Activated CD4-positive, alpha-beta T cell treated with anti-CD3 and anti-CD28 coated beads for 36 hours (primary cell): ENCODE results near the gene RHOU. TPM values are rescaled to one million over a fixed set of nuclear protein-coding genes. Genes with fewer than 3 reads are reported as not detected.

Source experiments
- ATAC-seq: fragments of 200-7000 bp; cut with Tn5 transposase; one replicate; pipeline ENCODE4 v1.10.0; 2021; ENCODE audit warnings: mild to moderate bottlenecking, moderate library complexity
- CTCF ChIA-PET: fragments of 350-600 bp; sonication (Branson Sonifier 250); formaldehyde crosslinking; loops from one replicate; lab custom pipeline; 2021; ENCODE audit warnings: antibody characterized with exemption; lab: Charles Lee
- POLR2A ChIA-PET: fragments of 350-600 bp; sonication (Branson Sonifier 250); formaldehyde crosslinking; loops from one replicate; lab custom pipeline; 2021; ENCODE audit warnings: antibody characterized with exemption, inconsistent platforms; lab: Charles Lee
- DNase-seq: peaks from one replicate; pipeline ENCODE4 v3.0.0-alpha.2; 2020
- H3K27ac Mint-ChIP-seq: one replicate; pipeline ENCODE4 v1.8.0; 2021; ENCODE audit warnings: mixed read lengths
- H3K27me3 Mint-ChIP-seq: one replicate; pipeline ENCODE4 v1.8.0; 2021; ENCODE audit warnings: mixed read lengths
- H3K36me3 Mint-ChIP-seq: one replicate; pipeline ENCODE4 v1.8.0; 2021; ENCODE audit warnings: low read depth, mixed read lengths
- H3K4me1 Mint-ChIP-seq: one replicate; pipeline ENCODE4 v1.8.0; 2021; ENCODE audit warnings: mixed read lengths
- H3K4me3 Mint-ChIP-seq: one replicate; pipeline ENCODE4 v1.8.0; 2021; ENCODE audit warnings: mild to moderate bottlenecking, moderate library complexity, mixed read lengths
- H3K9me3 Mint-ChIP-seq: one replicate; pipeline ENCODE4 v1.8.0; 2021; ENCODE audit warnings: low read depth, mixed read lengths
- intact Hi-C, 2 experiments: fragments of 100-400 bp; cut with DNase I in 1 of 2; cut with micrococcal nuclease in 1 of 2; formaldehyde crosslinking; loops; one replicate each; pipeline versions ENCODE4 v1.14.2 to v1.15.1; 2022 to 2024; cut with DNase I, micrococcal nuclease
- total RNA-seq, 2 experiments: library from RNA; stranded (reverse); gene quantifications; one replicate each; pipeline ENCODE4 v1.2.3, GENCODE V29; 2021

The RHOU gene
- total RNA-seq, 2 experiments from 2014 or later, result 1.2 TPM

- Mint-ChIP-seq H3K4me3 (no peak overlapping the region), H3K27me3 (peaks cover 9% of the 10 kb centered on the region), H3K9me3 (no peaks in the 10 kb centered on the region), H3K36me3 (no peaks in the 10 kb centered on the region), H3K4me1 (peaks cover 11% of the 10 kb centered on the region), H3K27ac (no peak overlapping the region)
- intact Hi-C loops, result loop anchor here (2.0 to 10.0 kb wide), 3 partner anchors 45 to 115 kb away; no protein-coding TSS in a partner anchor
- no peak for DNase-seq
- no peak for ATAC-seq
- ChIA-PET CTCF (no interaction called here), POLR2A (interaction anchor here (0.6 kb wide), 1 partner anchor 1191 kb away, joined by 4 read pairs; no protein-coding TSS in a partner anchor)
Observed at GRCh38 chr1:228749765-228750164, 14.5 kb downstream of the RHOU start.

GRCh38 chr1:228750915-228751314, 15.6 kb downstream of the RHOU start:
- H3K4me1 Mint-ChIP-seq, result peaks cover 14% of the 10 kb centered on the region
- ATAC-seq (no peak), DNase-seq (no peak)
- H3K27ac Mint-ChIP-seq, result no peak overlapping the region
- CTCF ChIA-PET, result interaction anchor here (0.8 kb wide), 1 partner anchor 250 kb away, joined by 3 read pairs; no protein-coding TSS in a partner anchor
- intact Hi-C loops, result loop anchor here (2.0 to 10.0 kb wide), 3 partner anchors 44 to 114 kb away; no protein-coding TSS in a partner anchor
- no peaks in the 10 kb centered on the region for H3K9me3 Mint-ChIP-seq
- peaks cover 16% of the 10 kb centered on the region for H3K27me3 Mint-ChIP-seq
- H3K4me3 Mint-ChIP-seq, result no peak overlapping the region
- H3K36me3 Mint-ChIP-seq, result no peaks in the 10 kb centered on the region
- POLR2A ChIA-PET, result no interaction called here

DNA sequence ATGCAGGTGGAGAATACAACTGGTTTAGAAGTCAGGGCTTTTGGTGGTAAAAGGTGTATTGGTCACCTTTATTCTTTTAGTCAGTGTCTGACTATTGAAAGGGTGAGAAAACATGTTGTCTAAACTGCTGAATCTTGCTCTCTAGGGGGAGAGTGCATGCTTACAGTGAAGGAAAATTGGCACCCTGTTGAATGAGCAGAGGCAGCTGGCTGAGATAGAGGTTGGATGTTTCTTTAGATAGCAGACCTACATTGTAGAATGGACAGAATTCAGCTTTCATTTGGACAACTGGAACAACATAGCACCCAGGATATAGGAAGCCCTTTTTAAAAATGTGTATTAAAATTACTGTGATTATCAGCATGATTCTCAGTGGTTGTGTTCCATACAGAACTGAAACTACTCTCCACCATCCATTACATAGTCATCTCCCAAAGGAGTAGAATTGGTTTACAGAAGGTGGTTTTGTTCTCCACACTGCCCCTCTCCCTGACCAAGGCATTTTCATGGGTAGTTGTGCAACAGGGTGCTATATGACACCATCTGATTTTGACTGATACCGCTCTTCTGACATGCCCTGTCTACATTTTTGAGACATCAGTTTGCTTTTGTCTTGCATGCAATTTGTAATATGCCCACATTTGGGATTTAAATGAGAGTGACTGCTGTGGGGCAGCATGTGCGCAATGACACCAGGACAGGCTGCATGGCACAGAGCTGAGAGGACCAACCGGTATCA, 16.2 kb downstream of the RHOU start:
- ChIA-PET POLR2A (no interaction called here), CTCF (no interaction called here)
- peak; percentile 58 for ATAC-seq
- no peak overlapping the region for H3K27ac Mint-ChIP-seq
- H3K36me3 Mint-ChIP-seq, result no peaks in the 10 kb centered on the region
- H3K4me1 Mint-ChIP-seq, result peaks cover 16% of the 10 kb centered on the region
- DNase-seq, result peak; percentile 24
- intact Hi-C loops, result loop anchor here (2.0 to 10.0 kb wide), 3 partner anchors 43 to 113 kb away; no protein-coding TSS in a partner anchor
- no peaks in the 10 kb centered on the region for H3K9me3 Mint-ChIP-seq
- peaks cover 22% of the 10 kb centered on the region for H3K27me3 Mint-ChIP-seq
- no peak overlapping the region for H3K4me3 Mint-ChIP-seq

DNA sequence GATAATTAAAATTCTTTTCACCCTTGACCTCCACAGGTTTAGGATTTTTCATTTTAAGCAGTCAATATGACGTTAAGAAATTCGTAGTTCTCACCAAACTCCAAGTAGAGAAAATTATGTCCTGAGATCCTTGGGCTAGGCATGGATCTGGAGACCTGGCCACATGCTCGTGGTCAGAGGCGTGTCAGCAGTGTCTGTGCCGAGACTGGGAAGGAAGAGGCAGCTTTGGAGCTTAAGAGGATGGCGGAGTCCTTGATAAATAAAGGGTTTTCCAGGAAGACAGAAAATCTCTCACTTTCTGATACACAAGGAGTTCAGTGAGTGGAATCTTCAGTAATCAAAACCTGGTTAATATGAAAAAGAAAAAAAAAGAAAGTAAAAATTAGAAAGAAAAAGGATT, 17.0 kb downstream of the RHOU start:
- ChIA-PET POLR2A (no interaction called here), CTCF (no interaction called here)
- peaks cover 16% of the 10 kb centered on the region for H3K4me1 Mint-ChIP-seq
- H3K4me3 Mint-ChIP-seq, result no peak overlapping the region
- ATAC-seq, result no peak
- DNase-seq, result no peak
- intact Hi-C loops, result loop anchor here (5.0 to 10.0 kb wide), 2 partner anchors 110 to 113 kb away; no protein-coding TSS in a partner anchor
- no peaks in the 10 kb centered on the region for H3K36me3 Mint-ChIP-seq
- H3K27me3 Mint-ChIP-seq, result peaks cover 22% of the 10 kb centered on the region
- H3K27ac Mint-ChIP-seq, result no peak overlapping the region
- no peaks in the 10 kb centered on the region for H3K9me3 Mint-ChIP-seq

- Mint-ChIP-seq H3K27me3 (peaks cover 22% of the 10 kb centered on the region), H3K4me1 (peaks cover 16% of the 10 kb centered on the region), H3K27ac (no peak overlapping the region), H3K4me3 (no peak overlapping the region), H3K9me3 (no peaks in the 10 kb centered on the region), H3K36me3 (no peaks in the 10 kb centered on the region)
- CTCF ChIA-PET, result no interaction called here
- intact Hi-C loops, result loop anchor here (5.0 to 10.0 kb wide), 2 partner anchors 110 to 112 kb away; no protein-coding TSS in a partner anchor
- POLR2A ChIA-PET, result no interaction called here
- no peak for ATAC-seq
- DNase-seq, result no peak
Observed at GRCh38 chr1:228752675-228753265, 17.5 kb downstream of the RHOU start.

- Mint-ChIP-seq H3K36me3 (no peaks in the 10 kb centered on the region), H3K9me3 (no peaks in the 10 kb centered on the region), H3K27me3 (peaks cover 22% of the 10 kb centered on the region), H3K4me1 (peaks cover 14% of the 10 kb centered on the region), H3K4me3 (no peak overlapping the region), H3K27ac (no peak overlapping the region)
- ChIA-PET CTCF (interaction anchor here (0.8 kb wide), 1 partner anchor 15 kb away, joined by 3 read pairs; no protein-coding TSS in a partner anchor), POLR2A (no interaction called here)
- intact Hi-C loops, result loop anchor here (5.0 to 10.0 kb wide), 2 partner anchors 109 to 112 kb away; no protein-coding TSS in a partner anchor
- DNase-seq, result no peak
- ATAC-seq, result no peak
Observed at GRCh38 chr1:228753287-228753686, 18.0 kb downstream of the RHOU start.

- no peak overlapping the region for H3K4me3 Mint-ChIP-seq
Observed at GRCh38 chr1:228753786-228754360, 18.6 kb downstream of the RHOU start.

DNA sequence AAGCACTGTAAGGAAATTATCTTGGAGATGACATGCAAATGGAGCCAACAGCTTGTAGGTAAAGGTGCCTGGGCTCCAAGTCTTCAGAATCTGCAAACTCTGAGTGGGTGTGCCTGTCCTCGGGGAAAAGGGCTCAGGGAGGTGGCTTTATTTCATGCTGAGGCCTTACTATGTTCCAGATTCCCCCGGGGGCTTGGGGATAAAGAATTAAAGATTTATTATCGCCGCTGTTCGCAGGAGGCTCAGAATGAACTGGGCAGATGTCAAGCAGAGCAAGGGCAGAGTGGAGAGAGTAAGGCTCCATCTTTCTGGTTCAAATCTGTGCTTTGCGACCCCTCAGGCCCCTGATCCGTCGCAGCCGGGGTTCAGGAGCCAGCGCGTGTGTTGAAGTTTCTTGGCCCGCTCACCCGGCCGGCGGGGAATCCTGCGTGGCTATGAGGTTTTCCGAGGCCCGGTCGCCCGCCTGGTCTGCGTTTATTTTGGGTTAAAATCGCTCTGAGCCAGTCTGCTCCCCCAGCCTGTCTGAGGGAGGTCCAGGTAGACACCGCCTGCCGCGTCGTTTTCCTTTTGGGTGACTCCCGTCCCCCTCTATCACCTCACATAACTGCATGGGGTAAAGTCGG, 19.5 kb downstream of the RHOU start:
- H3K27me3 Mint-ChIP-seq, result peaks cover 20% of the 10 kb centered on the region
- ATAC-seq, result no peak
- ChIA-PET POLR2A (no interaction called here), CTCF (interaction anchor here (0.9 to 1.0 kb wide), 2 partner anchors 16 to 328 kb away, joined by 3 read pairs; no protein-coding TSS in a partner anchor)
- no peak for DNase-seq
- H3K27ac Mint-ChIP-seq, result no peak overlapping the region
- no peak overlapping the region for H3K4me3 Mint-ChIP-seq
- H3K9me3 Mint-ChIP-seq, result no peaks in the 10 kb centered on the region
- intact Hi-C loops, result loop anchor here (5.0 to 10.0 kb wide), 2 partner anchors 108 to 110 kb away; no protein-coding TSS in a partner anchor
- H3K36me3 Mint-ChIP-seq, result no peaks in the 10 kb centered on the region
- H3K4me1 Mint-ChIP-seq, result peaks cover 8% of the 10 kb centered on the region

More at GRCh38 chr1:228753786-228754360, 18.6 kb downstream of the RHOU start:
- Mint-ChIP-seq H3K27me3 (peaks cover 22% of the 10 kb centered on the region), H3K4me1 (peaks cover 8% of the 10 kb centered on the region), H3K36me3 (no peaks in the 10 kb centered on the region), H3K27ac (no peak overlapping the region), H3K9me3 (no peaks in the 10 kb centered on the region)
- ChIA-PET CTCF (interaction anchor here (0.8 to 1.0 kb wide), 3 partner anchors 16 to 328 kb away, joined by 3 read pairs; no protein-coding TSS in a partner anchor), POLR2A (no interaction called here)
- ATAC-seq (no peak), DNase-seq (no peak)
- intact Hi-C loops, result loop anchor here (5.0 to 10.0 kb wide), 2 partner anchors 108 to 111 kb away; no protein-coding TSS in a partner anchor

GRCh38 chr1:228755800-228756199, 20.5 kb downstream of the RHOU start:
- intact Hi-C loops, result loop anchor here in 1 of 2 experiments (10.0 kb wide), 1 partner anchor 109 kb away; no protein-coding TSS in a partner anchor
- DNase-seq (no peak), ATAC-seq (no peak)
- POLR2A ChIA-PET, result no interaction called here
- H3K4me3 Mint-ChIP-seq, result no peak overlapping the region
- CTCF ChIA-PET, result interaction anchor here (1.1 kb wide), 1 partner anchor 9 kb away, joined by 3 read pairs; no protein-coding TSS in a partner anchor
- H3K27ac Mint-ChIP-seq, result no peak overlapping the region
- H3K4me1 Mint-ChIP-seq, result peaks cover 8% of the 10 kb centered on the region
- H3K36me3 Mint-ChIP-seq, result no peaks in the 10 kb centered on the region
- peaks cover 20% of the 10 kb centered on the region for H3K27me3 Mint-ChIP-seq
- H3K9me3 Mint-ChIP-seq, result no peaks in the 10 kb centered on the region

- peaks cover 20% of the 10 kb centered on the region for H3K27me3 Mint-ChIP-seq
- ChIA-PET POLR2A (no interaction called here), CTCF (interaction anchor here (1.1 kb wide), 1 partner anchor 8 kb away, joined by 3 read pairs; no protein-coding TSS in a partner anchor)
- no peaks in the 10 kb centered on the region for H3K9me3 Mint-ChIP-seq
- no peaks in the 10 kb centered on the region for H3K36me3 Mint-ChIP-seq
- DNase-seq (no peak), ATAC-seq (no peak)
- peaks cover 8% of the 10 kb centered on the region for H3K4me1 Mint-ChIP-seq
- no peak overlapping the region for H3K27ac Mint-ChIP-seq
- H3K4me3 Mint-ChIP-seq, result no peak overlapping the region
- intact Hi-C loops, result loop anchor here in 1 of 2 experiments (10.0 kb wide), 1 partner anchor 108 kb away; no protein-coding TSS in a partner anchor
Observed at GRCh38 chr1:228756457-228756856, 21.2 kb downstream of the RHOU start.
